ENCODE data around the gene VARS2.

VARS2 gene

GRCh38 chr6:30970946-30971345 lies 56.9 kb downstream of the VARS2 start:
- no CpG with 5 or more reads among the region's 5 CpGs for whole genome bisulfite sequencing (ENCODE audit: insufficient coverage)
- H3K27me3 ChIP-seq (replicated peaks in 2 of 5; ENCODE audit: control insufficient read depth in 4 of 5, insufficient read depth in 5 of 5, low read length in 4 of 5) = peaks cover 0 to 9% (median 0%) of the 10 kb centered on the region in 5 experiments
- H3K36me3 ChIP-seq (ENCODE audit: control insufficient read depth in 4 of 4, insufficient read depth in 4 of 4, low read length in 3 of 4) = no peaks in the 10 kb centered on the region
- CTCF ChIA-PET = no interaction called here
- H3K9me3 ChIP-seq (ENCODE audit: control extremely low read depth in 1 of 5, control insufficient read depth in 4 of 5, insufficient read depth in 2 of 5, low read depth in 1 of 5, low read length in 4 of 5) = no peaks in the 10 kb centered on the region
- H3K4me1 ChIP-seq (ENCODE audit: control extremely low read depth in 1 of 4, control insufficient read depth in 4 of 4, insufficient read depth in 4 of 4, low read length in 3 of 4) = no peaks in the 10 kb centered on the region
- no peak overlapping the region for H3K27ac ChIP-seq (ENCODE audit: insufficient read depth in 1 of 2, low read depth in 1 of 2, low read length in 2 of 2, poor library complexity in 1 of 2, severe bottlenecking in 2 of 2)
- POLR2A ChIA-PET = no interaction called here
- DNase-seq = no peak
- H3K4me3 ChIP-seq (ENCODE audit: control insufficient read depth in 1 of 7, extremely low read depth in 1 of 7, insufficient read depth in 4 of 7, low read depth in 2 of 7, low read length in 6 of 7) = no peak overlapping the region

DNA sequence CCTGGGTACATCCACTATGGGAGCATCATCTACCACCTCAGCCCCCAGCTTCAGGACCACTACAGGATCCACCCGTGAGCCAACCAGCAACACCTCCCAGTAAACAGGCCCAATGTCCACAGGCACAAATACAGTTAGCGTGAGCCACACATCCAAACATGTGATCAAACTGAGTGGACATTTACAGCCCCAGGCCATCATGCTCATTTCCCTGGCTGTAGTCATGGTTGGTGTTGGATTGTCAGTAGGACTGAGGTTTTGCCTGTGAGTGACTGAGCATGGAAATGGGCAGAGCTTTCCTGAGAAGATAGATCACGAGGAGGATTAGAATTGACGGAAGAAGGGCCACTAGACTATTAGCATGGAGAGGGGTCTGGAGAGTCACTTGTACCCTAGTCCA lies 58.8 kb downstream of the VARS2 start:
- ChIA-PET CTCF (no interaction called here), POLR2A (no interaction called here)
- Histone ChIP-seq H3K27me3 (replicated peaks in 2 of 5; ENCODE audit: control insufficient read depth in 4 of 5, insufficient read depth in 5 of 5, low read length in 4 of 5) (peaks cover 0 to 10% (median 0%) of the 10 kb centered on the region in 5 experiments), H3K4me1 (ENCODE audit: control extremely low read depth in 1 of 4, control insufficient read depth in 4 of 4, insufficient read depth in 4 of 4, low read length in 3 of 4) (no peaks in the 10 kb centered on the region), H3K27ac (ENCODE audit: insufficient read depth in 1 of 2, low read depth in 1 of 2, low read length in 2 of 2, poor library complexity in 1 of 2, severe bottlenecking in 2 of 2) (no peak overlapping the region), H3K9me3 (ENCODE audit: control extremely low read depth in 1 of 5, control insufficient read depth in 4 of 5, insufficient read depth in 2 of 5, low read depth in 1 of 5, low read length in 4 of 5) (no peaks in the 10 kb centered on the region), H3K4me3 (ENCODE audit: control insufficient read depth in 1 of 7, extremely low read depth in 1 of 7, insufficient read depth in 4 of 7, low read depth in 2 of 7, low read length in 6 of 7) (no peak overlapping the region), H3K36me3 (ENCODE audit: control insufficient read depth in 4 of 4, insufficient read depth in 4 of 4, low read length in 3 of 4) (no peaks in the 10 kb centered on the region)
- WGBS (ENCODE audit: insufficient coverage) = 91% methylated on average over 3 of the region's 4 CpGs
- no peak for DNase-seq

- peaks cover 0 to 16% (median 3%) of the 10 kb centered on the region in 5 experiments for H3K27me3 ChIP-seq (replicated peaks in 2 of 5; ENCODE audit: control insufficient read depth in 4 of 5, insufficient read depth in 5 of 5, low read length in 4 of 5)
- POLR2A ChIA-PET = no interaction called here
Observed at GRCh38 chr6:30974490-30975252, 60.6 kb downstream of the VARS2 start.

More at GRCh38 chr6:30974490-30975252, 60.6 kb downstream of the VARS2 start:
- 100% methylated on average over 3 of the region's 4 CpGs for WGBS (ENCODE audit: insufficient coverage)
- no peak for DNase-seq
- Histone ChIP-seq H3K9me3 (ENCODE audit: control extremely low read depth in 1 of 5, control insufficient read depth in 4 of 5, insufficient read depth in 2 of 5, low read depth in 1 of 5, low read length in 4 of 5) (peaks cover 0 to 2% (median 0%) of the 10 kb centered on the region in 5 experiments), H3K36me3 (ENCODE audit: control insufficient read depth in 4 of 4, insufficient read depth in 4 of 4, low read length in 3 of 4) (no peaks in the 10 kb centered on the region), H3K4me1 (ENCODE audit: control extremely low read depth in 1 of 4, control insufficient read depth in 4 of 4, insufficient read depth in 4 of 4, low read length in 3 of 4) (no peaks in the 10 kb centered on the region), H3K27ac (ENCODE audit: insufficient read depth in 1 of 2, low read depth in 1 of 2, low read length in 2 of 2, poor library complexity in 1 of 2, severe bottlenecking in 2 of 2) (no peak overlapping the region), H3K4me3 (ENCODE audit: control insufficient read depth in 1 of 7, extremely low read depth in 1 of 7, insufficient read depth in 4 of 7, low read depth in 2 of 7, low read length in 6 of 7) (no peak overlapping the region)
- CTCF ChIA-PET = interaction anchor here (0.5 to 1.0 kb wide), 2 partner anchors 59 to 116 kb away, joined by 3 to 5 read pairs; no protein-coding TSS in a partner anchor

Data from common myeloid progenitor, CD34-positive (primary cell).